SU-DHL-6 (cell line): Measurements from ENCODE around the gene TRNP1.

Source experiments
- EZH2phosphoT487 ChIP-seq: fragments of 200-600 bp; sonication (generic), shearing (Covaris generic); conservative IDR thresholded peaks from 2 replicates; pipeline ENCODE4 v1.6.1; 2018; ENCODE audit warnings: mild to moderate bottlenecking, antibody characterized with exemption, low read length, moderate library complexity, mixed read lengths
- TF ChIP-seq, protein P1 (sequence below): fragments of 200-600 bp; sonication (generic); IDR thresholded peaks from one replicate; pipeline ENCODE4 v1.5.1; 2017; ENCODE audit warnings: antibody characterized with exemption, mild to moderate bottlenecking, low read length, moderate library complexity; ENCODE audit not compliant: insufficient read depth, poor library complexity, severe bottlenecking

DNA sequence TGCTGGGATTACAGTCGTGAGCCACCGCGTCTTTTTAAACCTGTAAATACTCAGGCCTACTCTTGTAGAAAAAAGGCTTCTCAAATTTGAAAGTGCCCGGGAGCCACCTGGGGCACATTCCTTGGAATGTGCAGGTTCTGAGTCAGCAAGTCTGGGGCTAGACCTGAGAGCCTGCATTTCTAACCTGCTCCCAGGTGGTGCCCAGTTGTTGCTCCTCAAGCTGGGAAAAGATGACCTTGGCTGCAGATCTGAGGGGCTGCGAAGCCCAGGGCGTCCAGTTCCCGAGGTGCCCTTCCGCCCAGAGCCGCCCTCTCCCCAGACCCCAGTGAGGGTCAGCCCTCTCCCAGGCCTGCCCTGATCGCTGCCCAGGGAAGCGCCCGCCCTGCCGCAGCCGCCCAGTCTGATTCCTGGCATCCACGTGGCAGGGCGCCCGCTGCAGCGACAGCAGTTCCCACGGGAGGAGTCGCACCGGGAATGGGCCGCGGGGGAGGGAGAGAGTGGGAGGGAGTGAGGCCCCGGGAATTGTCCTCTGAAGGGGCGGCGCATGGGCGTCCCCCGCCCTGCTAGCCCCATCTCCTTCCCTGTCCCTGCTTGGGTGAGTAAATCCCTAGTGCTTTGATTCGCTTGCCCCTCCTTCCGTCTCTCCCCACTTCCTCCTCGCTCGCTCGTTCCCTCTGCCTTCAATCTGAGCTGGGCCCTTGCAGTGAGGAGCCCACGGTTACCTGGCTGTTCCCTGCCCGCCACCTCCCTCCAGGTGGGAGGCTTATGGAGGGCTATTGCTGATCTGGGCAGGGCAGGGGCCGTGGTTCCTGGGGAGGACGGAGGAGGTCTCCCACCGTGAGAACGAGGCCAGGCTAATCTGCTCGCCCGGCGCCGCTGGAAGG is 38.0 kb downstream of the TRNP1 start:
- TF ChIP-seq, protein P1, sequence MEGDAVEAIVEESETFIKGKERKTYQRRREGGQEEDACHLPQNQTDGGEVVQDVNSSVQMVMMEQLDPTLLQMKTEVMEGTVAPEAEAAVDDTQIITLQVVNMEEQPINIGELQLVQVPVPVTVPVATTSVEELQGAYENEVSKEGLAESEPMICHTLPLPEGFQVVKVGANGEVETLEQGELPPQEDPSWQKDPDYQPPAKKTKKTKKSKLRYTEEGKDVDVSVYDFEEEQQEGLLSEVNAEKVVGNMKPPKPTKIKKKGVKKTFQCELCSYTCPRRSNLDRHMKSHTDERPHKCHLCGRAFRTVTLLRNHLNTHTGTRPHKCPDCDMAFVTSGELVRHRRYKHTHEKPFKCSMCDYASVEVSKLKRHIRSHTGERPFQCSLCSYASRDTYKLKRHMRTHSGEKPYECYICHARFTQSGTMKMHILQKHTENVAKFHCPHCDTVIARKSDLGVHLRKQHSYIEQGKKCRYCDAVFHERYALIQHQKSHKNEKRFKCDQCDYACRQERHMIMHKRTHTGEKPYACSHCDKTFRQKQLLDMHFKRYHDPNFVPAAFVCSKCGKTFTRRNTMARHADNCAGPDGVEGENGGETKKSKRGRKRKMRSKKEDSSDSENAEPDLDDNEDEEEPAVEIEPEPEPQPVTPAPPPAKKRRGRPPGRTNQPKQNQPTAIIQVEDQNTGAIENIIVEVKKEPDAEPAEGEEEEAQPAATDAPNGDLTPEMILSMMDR = no peak
- no peak for TF ChIP-seq EZH2phosphoT487
